Measurements from ENCODE around the gene TMPRSS12. TPM values are rescaled to one million over a fixed set of nuclear protein-coding genes. Genes with fewer than 3 reads are reported as not detected.
"Not testable (repeated sequence)": the region's sequence is repeated elsewhere in the genome, so short reads cannot be mapped to it uniquely, and the experiment has no call there.

The TMPRSS12 gene
- total and polyA plus RNA-seq, 11 donors: not detected

DNA sequence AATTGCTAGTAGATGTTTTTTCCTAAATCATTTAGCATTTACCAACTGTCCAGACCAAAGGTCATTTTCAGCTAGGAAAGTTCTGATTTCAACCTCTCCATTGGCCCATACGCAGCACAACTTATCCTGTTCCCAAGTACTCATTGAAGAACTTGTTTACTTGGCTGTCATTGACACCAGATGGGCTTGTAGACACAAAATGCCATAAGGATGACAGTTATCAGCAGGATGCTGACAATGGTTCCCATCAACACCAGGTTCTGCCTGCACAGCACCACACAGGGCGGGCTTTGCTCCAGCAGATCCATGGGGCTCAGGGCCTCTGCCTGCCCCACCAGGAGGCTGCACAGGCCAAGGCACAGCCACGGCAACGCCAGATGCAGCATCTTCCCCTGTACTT is 36.5 kb upstream of the TMPRSS12 start:
- TF ChIP-seq CTCF (IDR thresholded peaks at IDR 0.05) (no peak), POLR2A (IDR thresholded peaks at IDR 0.05) (no peak)
- peak in 1 of 4 donors; percentile 41 for ATAC-seq
- intact Hi-C loops (cut with DNase I): no loop called here
- Histone ChIP-seq H3K27ac (no peak overlapping the region), H3K4me3 (no peak overlapping the region), H3K36me3 (peaks cover 0 to 53% (median 28%) of the 10 kb centered on the region in 9 donors), H3K27me3 (no peaks in the 10 kb centered on the region), H3K9me3 (no peaks in the 10 kb centered on the region), H3K4me1 (no peaks in the 10 kb centered on the region)
- DNase-seq: no peak
- WGBS, 4 donors: 90 to 98% (median 95%) methylated on average over 4 of the region's 4 CpGs

- ATAC-seq; H3K4me1 ChIP-seq; intact Hi-C loops (cut with DNase I); H3K9me3 ChIP-seq; H3K27ac ChIP-seq; H3K27me3 ChIP-seq; H3K4me3 ChIP-seq; DNase-seq: not testable (repeated sequence)
- H3K36me3 ChIP-seq: peaks cover 0 to 62% (median 44%) of the 10 kb centered on the region in 9 donors
- WGBS, 4 donors: 94 to 97% (median 96%) methylated on average over 4 of the region's 4 CpGs
Observed at GRCh38 chr12:50809131-50809530, 33.6 kb upstream of the TMPRSS12 start.

- DNase-seq; ATAC-seq; H3K9me3 ChIP-seq; H3K27ac ChIP-seq; H3K4me3 ChIP-seq; H3K4me1 ChIP-seq; intact Hi-C loops (cut with DNase I); H3K27me3 ChIP-seq: not testable (repeated sequence)
- 94 to 97% (median 97%) methylated on average over 7 of the region's 7 CpGs for WGBS, 4 donors
- H3K36me3 ChIP-seq: peaks cover 0 to 100% (median 89%) of the 10 kb centered on the region in 9 donors
Observed at GRCh38 chr12:50814921-50815320, 27.8 kb upstream of the TMPRSS12 start.

- H3K27me3 ChIP-seq: no peaks in the 10 kb centered on the region
- no peak for ATAC-seq
- TF ChIP-seq POLR2A (IDR thresholded peaks at IDR 0.05) (no peak), CTCF (IDR thresholded peaks at IDR 0.05) (no peak)
- no peak overlapping the region for H3K4me3 ChIP-seq
- no peak overlapping the region for H3K27ac ChIP-seq
- no peak for DNase-seq
- no peaks in the 10 kb centered on the region for H3K9me3 ChIP-seq
- intact Hi-C loops (cut with DNase I): loop anchor here in 4 of 10 donors (10.0 kb wide), 2 partner anchors 105 to 525 kb away; partner anchors contain the start of gene CELA1 (in 3 of the 4)
- H3K4me1 ChIP-seq: peaks cover 0 to 4% (median 0%) of the 10 kb centered on the region in 12 donors
- peaks cover 0 to 67% (median 50%) of the 10 kb centered on the region in 9 donors for H3K36me3 ChIP-seq
Observed at GRCh38 chr12:50820177-50820576, 22.5 kb upstream of the TMPRSS12 start.

GRCh38 chr12:50822082-50822481 is 20.6 kb upstream of the TMPRSS12 start:
- WGBS, 4 donors: 88 to 100% (median 95%) methylated on average over 1 of the region's 1 CpG
- ATAC-seq (no peak), DNase-seq (no peak)
- Histone ChIP-seq H3K4me1 (peaks cover 0 to 11% (median 0%) of the 10 kb centered on the region in 12 donors), H3K27me3 (no peaks in the 10 kb centered on the region), H3K36me3 (peaks cover 0 to 48% (median 31%) of the 10 kb centered on the region in 9 donors), H3K9me3 (no peaks in the 10 kb centered on the region), H3K27ac (no peak overlapping the region), H3K4me3 (no peak overlapping the region)
- intact Hi-C loops (cut with DNase I): loop anchor here in 4 of 10 donors (10.0 kb wide), 2 partner anchors 103 to 523 kb away; partner anchors contain the start of gene CELA1 (in 3 of the 4)
- TF ChIP-seq POLR2A (IDR thresholded peaks at IDR 0.05) (no peak), CTCF (IDR thresholded peaks at IDR 0.05) (no peak)

- Histone ChIP-seq H3K36me3 (peaks cover 0 to 32% (median 15%) of the 10 kb centered on the region in 9 donors), H3K4me1 (peaks cover 0 to 11% (median 0%) of the 10 kb centered on the region in 12 donors), H3K27ac (peak overlapping the region in 1 of 12 donors; percentile 67)
- H3K9me3 ChIP-seq, ATAC-seq, DNase-seq, H3K27me3 ChIP-seq, H3K4me3 ChIP-seq: not testable (repeated sequence)
- intact Hi-C loops (cut with DNase I): loop anchor here in 7 of 10 donors (2.0 to 10.0 kb wide), 5 partner anchors 101 to 521 kb away; partner anchors contain the start of gene CELA1 (in 3 of the 7)
- 87 to 93% (median 92%) methylated on average over 11 of the region's 11 CpGs for WGBS, 4 donors
Observed at GRCh38 chr12:50823724-50824123, 19.0 kb upstream of the TMPRSS12 start.
